GM12801 (cell line): ENCODE measurements around the gene EEFSEC.

Experiments used
- TF ChIP-seq, protein P1 (sequence below): IDR thresholded peaks from one replicate; pipeline ENCODE4 v1.5.1; 2011; ENCODE audit warnings: control low read depth; ENCODE audit not compliant: insufficient read length; ENCODE audit errors: extremely low read depth

EEFSEC gene

DNA sequence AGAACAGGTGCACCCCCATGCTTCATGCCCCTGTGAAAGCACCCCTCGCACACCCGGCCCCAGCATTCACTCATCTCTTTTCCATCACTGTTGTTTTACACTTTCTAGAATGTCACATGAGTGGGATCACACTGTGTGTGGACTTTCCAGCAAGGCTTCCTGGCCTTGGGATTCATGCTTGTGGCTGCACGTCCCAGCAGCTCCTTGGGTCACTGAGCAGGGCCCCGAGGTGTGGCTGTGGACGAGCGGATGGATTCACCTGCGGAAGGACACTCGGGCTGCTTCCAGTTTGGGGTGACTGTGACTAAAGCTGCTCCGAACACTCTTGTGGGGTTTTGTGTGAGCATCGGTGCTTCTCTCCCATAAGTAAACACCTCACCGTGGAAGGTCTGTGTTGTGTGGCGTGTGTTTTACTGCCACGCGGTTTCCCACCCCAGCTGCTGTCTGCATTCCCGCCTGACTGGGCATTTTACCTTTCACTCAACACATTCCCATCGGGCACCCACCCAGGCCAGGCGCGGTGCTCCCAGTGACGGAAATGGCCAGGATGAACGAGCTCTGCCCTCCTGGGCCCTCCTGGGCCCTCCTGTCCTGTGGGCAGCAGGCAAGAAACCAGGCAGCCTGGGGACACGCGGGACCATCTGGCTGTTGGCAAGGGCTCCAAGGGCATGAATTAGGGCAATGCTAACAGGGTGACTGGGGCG is 272.0 kb downstream of the EEFSEC start:
- TF ChIP-seq, protein P1, sequence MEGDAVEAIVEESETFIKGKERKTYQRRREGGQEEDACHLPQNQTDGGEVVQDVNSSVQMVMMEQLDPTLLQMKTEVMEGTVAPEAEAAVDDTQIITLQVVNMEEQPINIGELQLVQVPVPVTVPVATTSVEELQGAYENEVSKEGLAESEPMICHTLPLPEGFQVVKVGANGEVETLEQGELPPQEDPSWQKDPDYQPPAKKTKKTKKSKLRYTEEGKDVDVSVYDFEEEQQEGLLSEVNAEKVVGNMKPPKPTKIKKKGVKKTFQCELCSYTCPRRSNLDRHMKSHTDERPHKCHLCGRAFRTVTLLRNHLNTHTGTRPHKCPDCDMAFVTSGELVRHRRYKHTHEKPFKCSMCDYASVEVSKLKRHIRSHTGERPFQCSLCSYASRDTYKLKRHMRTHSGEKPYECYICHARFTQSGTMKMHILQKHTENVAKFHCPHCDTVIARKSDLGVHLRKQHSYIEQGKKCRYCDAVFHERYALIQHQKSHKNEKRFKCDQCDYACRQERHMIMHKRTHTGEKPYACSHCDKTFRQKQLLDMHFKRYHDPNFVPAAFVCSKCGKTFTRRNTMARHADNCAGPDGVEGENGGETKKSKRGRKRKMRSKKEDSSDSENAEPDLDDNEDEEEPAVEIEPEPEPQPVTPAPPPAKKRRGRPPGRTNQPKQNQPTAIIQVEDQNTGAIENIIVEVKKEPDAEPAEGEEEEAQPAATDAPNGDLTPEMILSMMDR = no peak

DNA sequence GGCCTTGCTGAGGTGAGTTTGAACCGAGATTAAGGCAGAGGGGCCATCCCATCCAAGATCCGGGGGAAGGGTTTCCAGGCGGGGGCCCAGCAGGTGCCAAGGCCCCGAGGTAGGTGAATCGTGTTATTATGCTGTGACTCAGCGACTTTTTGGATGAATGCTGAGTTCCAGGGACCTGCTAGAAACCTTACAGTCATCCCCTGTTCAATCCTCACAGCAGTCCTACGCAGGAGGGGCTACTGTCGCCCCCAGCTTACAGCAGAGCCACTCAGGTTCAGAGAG is 272.5 kb downstream of the EEFSEC start:
- TF ChIP-seq, protein P1 = no peak

GRCh38 chr3:128426128-128426921 is 273.0 kb downstream of the EEFSEC start:
- TF ChIP-seq, protein P1 = no peak

DNA sequence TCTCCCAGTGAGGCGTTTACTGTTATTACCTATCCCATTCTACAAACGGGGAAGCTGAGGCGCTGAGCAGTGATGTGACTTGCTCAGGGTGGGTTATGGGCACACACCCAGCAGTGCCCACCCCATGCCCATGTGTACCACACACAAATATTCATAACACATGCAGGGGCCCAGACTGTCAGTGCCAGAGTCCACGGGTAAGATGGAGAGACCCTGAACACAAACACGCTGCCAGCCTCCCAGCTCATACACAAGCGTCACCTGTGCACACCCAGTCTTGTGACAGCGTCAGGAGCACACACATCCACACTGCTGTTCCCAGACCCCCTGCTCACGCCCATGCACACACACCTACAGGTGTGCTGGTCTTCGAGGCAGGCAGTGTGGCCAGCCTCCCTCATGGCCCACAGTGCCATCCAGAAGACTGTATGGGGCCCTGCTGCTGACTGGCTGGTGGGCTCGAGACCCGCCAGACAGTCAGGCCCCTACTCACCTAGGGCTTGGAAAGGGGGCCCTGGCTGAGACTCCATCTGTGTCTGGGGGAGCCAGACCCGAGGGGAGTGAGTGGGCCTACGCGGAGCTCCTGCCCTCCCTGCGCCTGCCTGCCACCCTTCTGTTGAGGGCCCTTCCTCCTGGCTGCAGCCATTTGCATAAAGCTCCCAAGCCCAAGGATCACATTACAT is 274.0 kb downstream of the EEFSEC start:
- TF ChIP-seq, protein P1 = no peak

- TF ChIP-seq, protein P1 = no peak
Observed at GRCh38 chr3:128427872-128428822, 274.9 kb downstream of the EEFSEC start.

- TF ChIP-seq, protein P1 = no peak
Observed at GRCh38 chr3:128429275-128429674, 276.0 kb downstream of the EEFSEC start.
